ENCODE measurements around the gene KMT2B. TPM values are rescaled to one million over a fixed set of nuclear protein-coding genes. Genes with fewer than 3 reads are reported as not detected.

KMT2B gene
- total RNA-seq, 1 experiment from 2014 or later: 65.3 TPM

DNA sequence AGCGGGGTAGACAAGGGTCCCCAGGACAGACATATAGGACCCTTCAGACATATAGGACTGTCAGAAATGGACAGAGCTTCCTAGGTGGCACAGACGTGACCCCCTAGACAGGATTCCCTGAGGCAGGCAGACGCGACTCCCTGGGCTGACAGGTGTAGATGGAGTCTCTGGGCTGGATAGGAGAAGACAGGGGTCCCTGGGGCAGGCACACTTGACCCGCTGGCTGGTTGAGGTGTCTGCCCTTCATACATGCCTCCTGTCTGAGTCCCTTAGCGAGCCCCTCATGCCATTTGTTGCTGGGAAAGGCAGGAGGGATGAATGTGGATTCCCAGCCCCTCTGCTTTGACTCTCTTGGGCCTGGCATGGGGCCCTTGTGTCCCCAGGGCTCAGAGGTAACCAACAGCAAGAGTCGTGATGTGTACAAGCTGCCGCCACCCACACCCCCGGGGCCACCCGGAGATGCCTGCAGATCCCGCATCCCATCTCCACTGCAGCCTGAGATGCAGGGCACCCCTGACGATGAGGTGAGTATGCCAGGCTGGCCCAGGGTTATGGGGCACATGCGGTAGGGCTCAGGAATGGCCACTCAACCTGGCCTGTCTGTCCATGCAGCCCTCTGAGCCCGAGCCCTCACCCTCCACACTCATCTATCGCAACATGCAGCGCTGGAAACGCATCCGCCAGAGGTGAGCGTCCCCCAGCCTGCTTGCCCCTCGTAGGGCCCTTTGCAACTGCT is 36.0 kb downstream of the KMT2B start:
- no TSS peak for BruUV-seq (replicated peaks)
- H3K9me3 Mint-ChIP-seq (ENCODE audit: low read depth, unreplicated experiment): no peaks in the 10 kb centered on the region
- CTCF ChIA-PET: no interaction called here
- H3K4me1 Mint-ChIP-seq (ENCODE audit: low read depth, unreplicated experiment): peaks cover 15% of the 10 kb centered on the region
- DNase-seq: no peak
- no peak overlapping the region for H3K4me3 Mint-ChIP-seq (ENCODE audit: low read depth, unreplicated experiment)
- intact Hi-C loops (cut with micrococcal nuclease; ENCODE audit: unreplicated experiment): no loop called here
- TF ChIP-seq, protein P1, sequence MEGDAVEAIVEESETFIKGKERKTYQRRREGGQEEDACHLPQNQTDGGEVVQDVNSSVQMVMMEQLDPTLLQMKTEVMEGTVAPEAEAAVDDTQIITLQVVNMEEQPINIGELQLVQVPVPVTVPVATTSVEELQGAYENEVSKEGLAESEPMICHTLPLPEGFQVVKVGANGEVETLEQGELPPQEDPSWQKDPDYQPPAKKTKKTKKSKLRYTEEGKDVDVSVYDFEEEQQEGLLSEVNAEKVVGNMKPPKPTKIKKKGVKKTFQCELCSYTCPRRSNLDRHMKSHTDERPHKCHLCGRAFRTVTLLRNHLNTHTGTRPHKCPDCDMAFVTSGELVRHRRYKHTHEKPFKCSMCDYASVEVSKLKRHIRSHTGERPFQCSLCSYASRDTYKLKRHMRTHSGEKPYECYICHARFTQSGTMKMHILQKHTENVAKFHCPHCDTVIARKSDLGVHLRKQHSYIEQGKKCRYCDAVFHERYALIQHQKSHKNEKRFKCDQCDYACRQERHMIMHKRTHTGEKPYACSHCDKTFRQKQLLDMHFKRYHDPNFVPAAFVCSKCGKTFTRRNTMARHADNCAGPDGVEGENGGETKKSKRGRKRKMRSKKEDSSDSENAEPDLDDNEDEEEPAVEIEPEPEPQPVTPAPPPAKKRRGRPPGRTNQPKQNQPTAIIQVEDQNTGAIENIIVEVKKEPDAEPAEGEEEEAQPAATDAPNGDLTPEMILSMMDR (IDR thresholded peaks at IDR 0.05; ENCODE audit: unreplicated experiment): no peak
- peaks cover 60% of the 10 kb centered on the region for H3K36me3 Mint-ChIP-seq (ENCODE audit: insufficient read depth, unreplicated experiment)
- H3K27me3 Mint-ChIP-seq (ENCODE audit: unreplicated experiment): no peaks in the 10 kb centered on the region
- H3K27ac Mint-ChIP-seq (ENCODE audit: unreplicated experiment): no peak overlapping the region

DNA sequence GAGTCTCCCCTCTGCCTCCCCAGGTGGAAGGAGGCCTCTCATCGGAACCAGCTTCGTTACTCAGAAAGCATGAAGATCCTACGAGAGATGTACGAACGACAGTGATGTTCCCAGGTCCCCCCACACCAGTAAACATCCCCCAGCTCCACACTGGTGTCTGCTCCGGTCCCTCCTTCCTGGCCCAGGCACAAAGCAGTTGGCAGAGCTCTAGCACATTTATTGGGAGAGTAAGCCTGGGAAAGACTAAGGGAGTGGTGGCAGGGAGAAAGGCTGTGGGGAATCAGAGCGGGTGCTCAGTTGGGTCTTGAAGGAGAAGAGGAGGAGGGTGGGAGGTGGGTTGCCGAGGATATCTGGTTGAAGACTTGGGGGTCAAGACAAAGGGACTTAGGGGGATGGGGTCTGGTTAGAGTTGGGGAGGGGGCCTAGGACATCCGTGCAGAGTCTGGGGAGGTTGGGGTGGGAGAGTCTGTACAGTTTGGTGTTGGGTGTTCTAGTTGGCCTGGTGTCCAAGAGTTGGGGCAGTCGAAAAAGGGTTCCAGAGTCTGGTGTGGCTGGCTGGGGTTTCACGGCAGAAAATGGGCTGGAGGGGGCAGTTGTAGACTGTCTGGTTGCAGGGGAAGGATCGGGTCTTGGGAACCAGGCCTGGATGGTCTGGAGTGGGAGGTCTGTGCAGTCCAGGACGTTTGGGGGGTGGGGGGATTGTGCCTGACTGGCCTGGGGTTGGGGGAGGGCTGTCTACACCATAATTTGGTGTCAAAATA is 36.7 kb downstream of the KMT2B start:
- TF ChIP-seq, protein P1 (IDR thresholded peaks at IDR 0.05; ENCODE audit: unreplicated experiment): no peak
- no peaks in the 10 kb centered on the region for H3K9me3 Mint-ChIP-seq (ENCODE audit: low read depth, unreplicated experiment)
- no peak for DNase-seq
- no TSS peak for BruUV-seq (replicated peaks)
- peaks cover 60% of the 10 kb centered on the region for H3K36me3 Mint-ChIP-seq (ENCODE audit: insufficient read depth, unreplicated experiment)
- H3K27ac Mint-ChIP-seq (ENCODE audit: unreplicated experiment): no peak overlapping the region
- H3K27me3 Mint-ChIP-seq (ENCODE audit: unreplicated experiment): no peaks in the 10 kb centered on the region
- intact Hi-C loops (cut with micrococcal nuclease; ENCODE audit: unreplicated experiment): no loop called here
- CTCF ChIA-PET: interaction anchor here (0.6 kb wide), 1 partner anchor 65 kb away, joined by 7 read pairs; no protein-coding TSS in a partner anchor
- H3K4me1 Mint-ChIP-seq (ENCODE audit: low read depth, unreplicated experiment): peaks cover 15% of the 10 kb centered on the region
- H3K4me3 Mint-ChIP-seq (ENCODE audit: low read depth, unreplicated experiment): no peak overlapping the region

DNA sequence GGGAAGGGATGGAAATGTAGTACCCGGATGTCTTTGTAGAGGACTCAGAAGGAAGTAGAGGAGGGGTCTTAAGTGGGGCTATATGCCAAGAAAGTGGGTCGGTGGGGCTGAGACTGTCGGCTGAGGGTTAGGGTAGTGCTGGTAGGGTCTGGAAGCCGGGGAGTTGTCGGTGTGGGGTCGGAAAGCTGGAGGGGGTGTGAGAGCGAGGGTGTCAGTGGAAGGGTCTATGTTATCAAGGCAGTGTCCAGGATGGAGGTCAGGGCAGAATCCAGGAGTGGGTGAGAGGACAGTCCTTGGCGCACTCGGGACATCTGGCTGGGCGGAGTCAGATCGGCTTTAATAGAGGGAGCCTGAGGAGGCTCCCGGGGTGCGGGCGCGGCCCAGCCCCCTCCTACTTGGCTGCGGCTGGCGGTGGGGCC is 37.3 kb downstream of the KMT2B start:
- BruUV-seq (replicated peaks): no TSS peak
- TF ChIP-seq, protein P1 (IDR thresholded peaks at IDR 0.05; ENCODE audit: unreplicated experiment): no peak
- Mint-ChIP-seq H3K4me1 (ENCODE audit: low read depth, unreplicated experiment) (peaks cover 13% of the 10 kb centered on the region), H3K36me3 (ENCODE audit: insufficient read depth, unreplicated experiment) (peaks cover 60% of the 10 kb centered on the region), H3K9me3 (ENCODE audit: low read depth, unreplicated experiment) (no peaks in the 10 kb centered on the region), H3K27ac (ENCODE audit: unreplicated experiment) (no peak overlapping the region), H3K4me3 (ENCODE audit: low read depth, unreplicated experiment) (no peak overlapping the region), H3K27me3 (ENCODE audit: unreplicated experiment) (no peaks in the 10 kb centered on the region)
- DNase-seq: no peak
- CTCF ChIA-PET: no interaction called here
- intact Hi-C loops (cut with micrococcal nuclease; ENCODE audit: unreplicated experiment): no loop called here

DNA sequence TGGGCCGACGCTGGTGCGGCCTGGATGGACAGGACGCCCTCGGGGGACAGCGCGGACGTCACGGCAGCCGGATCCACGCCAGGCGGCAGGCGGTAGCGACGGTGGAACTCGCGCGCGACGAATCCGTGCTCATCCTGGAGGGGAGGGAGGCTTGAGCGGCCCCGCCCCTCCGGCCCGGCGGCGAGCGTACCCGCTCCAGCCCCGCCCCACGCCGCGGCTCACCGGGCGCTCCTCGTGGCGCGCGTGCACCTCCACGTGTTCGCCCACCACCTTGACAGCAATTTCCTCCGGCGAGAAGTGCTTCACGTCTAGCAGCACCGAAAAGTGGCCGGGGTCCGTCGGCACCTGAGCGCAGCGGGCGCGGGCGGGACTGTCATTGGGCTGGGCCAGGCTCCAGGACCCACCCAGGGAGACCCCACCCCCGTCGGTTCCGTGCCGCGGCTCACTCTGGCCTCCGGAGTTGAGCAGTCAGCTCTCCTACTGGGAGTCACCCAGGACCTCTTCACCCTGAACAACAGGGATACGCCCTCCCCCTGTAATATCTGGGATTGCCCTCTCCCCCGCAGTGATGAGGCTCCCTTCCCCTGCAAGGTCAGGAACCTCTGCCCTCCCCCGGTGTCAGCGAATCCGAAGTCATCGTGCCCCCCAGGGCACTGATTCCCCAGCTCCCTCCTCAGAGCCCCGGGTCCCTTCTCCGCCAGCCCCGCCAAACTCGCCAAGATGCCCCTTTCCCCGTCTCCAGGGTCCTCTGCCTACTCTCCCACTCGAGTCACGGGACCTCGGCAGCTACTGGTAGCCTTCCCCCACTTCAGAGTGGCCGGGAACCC is 38.0 kb downstream of the KMT2B start:
- Mint-ChIP-seq H3K27ac (ENCODE audit: unreplicated experiment) (peak overlapping the region; percentile 5), H3K4me3 (ENCODE audit: low read depth, unreplicated experiment) (no peak overlapping the region), H3K4me1 (ENCODE audit: low read depth, unreplicated experiment) (peaks cover 11% of the 10 kb centered on the region), H3K27me3 (ENCODE audit: unreplicated experiment) (no peaks in the 10 kb centered on the region), H3K9me3 (ENCODE audit: low read depth, unreplicated experiment) (no peaks in the 10 kb centered on the region), H3K36me3 (ENCODE audit: insufficient read depth, unreplicated experiment) (peaks cover 61% of the 10 kb centered on the region)
- CTCF ChIA-PET: no interaction called here
- intact Hi-C loops (cut with micrococcal nuclease; ENCODE audit: unreplicated experiment): no loop called here
- BruUV-seq (replicated peaks): no TSS peak
- no peak for DNase-seq
- TF ChIP-seq, protein P1 (IDR thresholded peaks at IDR 0.05; ENCODE audit: unreplicated experiment): no peak
